HL-60 (cell line): ENCODE results near the gene AP4M1.

Source experiments
- CTCF ChIP-seq: IDR thresholded peaks from one replicate; pipeline ENCODE4 v1.5.1; 2011; ENCODE audit warnings: low read length, control low read depth, inconsistent platforms; ENCODE audit not compliant: insufficient read depth
- GABPA ChIP-seq: IDR thresholded peaks from 2 replicates; pipeline ENCODE4 v1.6.1; 2012; ENCODE audit warnings: low read depth
- POLR2AphosphoS5 ChIP-seq: IDR thresholded peaks from 2 replicates; pipeline ENCODE4 v1.6.1; 2012; ENCODE audit warnings: low read depth
- REST ChIP-seq: IDR thresholded peaks from 2 replicates; pipeline ENCODE4 v1.6.1; 2012; ENCODE audit warnings: low read depth; ENCODE audit not compliant: insufficient replicate concordance

- TF ChIP-seq CTCF (no peak), POLR2AphosphoS5 (peak; percentile 93), GABPA (0 out of 2 replicates have a peak, but pooled peaks have one; percentile 27), REST (peak; percentile 49)
Observed at GRCh38 chr7:100101016-100101862, at the start of gene AP4M1, which contains the start of gene MCM7.
